ENCODE measurements around the gene LTBP3. TPM values are rescaled to one million over a fixed set of nuclear protein-coding genes. Genes with fewer than 3 reads are reported as not detected.

The LTBP3 gene
- 17.5 TPM for total RNA-seq

DNA sequence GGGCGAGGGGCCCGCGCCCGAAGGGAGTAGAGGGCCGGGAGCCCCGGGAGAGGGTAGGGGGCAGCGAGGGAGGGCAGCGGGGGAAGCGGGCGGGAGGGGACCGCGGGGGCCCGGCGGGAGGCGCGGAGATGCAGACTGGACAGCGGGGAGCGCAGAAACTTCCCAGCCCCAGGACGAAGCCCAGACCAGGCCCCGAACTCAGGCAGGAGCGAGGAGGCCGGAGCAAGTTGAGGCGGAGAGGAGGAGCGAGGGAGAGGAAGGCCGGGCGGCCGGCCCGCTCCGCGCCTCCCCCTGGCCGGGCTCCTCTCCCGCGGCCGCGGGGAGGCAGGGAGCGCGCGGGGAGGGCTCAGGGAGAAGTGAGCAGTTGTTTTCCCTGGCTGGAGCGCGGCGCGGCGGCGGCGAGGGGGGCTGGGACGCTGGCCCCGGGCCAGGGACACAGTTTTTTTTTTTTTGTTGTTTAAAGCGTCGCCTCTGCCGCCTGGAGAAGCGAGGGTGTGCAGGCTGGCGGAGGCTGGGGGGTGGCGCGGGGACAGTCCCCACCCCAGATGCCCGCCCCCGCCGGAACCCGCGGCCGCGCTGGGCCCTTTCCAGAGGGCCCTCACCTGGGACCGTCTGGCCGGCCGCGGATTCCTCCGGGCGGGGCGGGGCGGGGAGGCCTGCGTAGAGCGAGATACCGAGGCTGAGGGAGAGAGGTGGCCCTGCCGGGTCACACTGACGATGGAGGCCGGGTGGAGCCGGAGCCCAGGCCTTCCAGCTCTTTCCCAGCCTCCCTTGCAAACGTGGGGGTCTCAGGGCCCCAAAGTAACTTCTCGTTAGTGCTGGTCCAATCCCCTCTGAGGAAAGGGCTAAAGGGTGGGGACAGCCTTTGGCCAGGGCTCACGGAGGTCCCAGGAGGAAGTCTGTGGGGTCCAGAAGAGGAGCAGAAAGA lies at the start of gene LTBP3:
TSS of gene LTBP3 (minus strand) at position 358 of the 928 bp plus-strand sequence. CDS start 400 bp downstream, outside the sequence.
- FAIRE-seq: no peak
- peak; percentile 96 to 99 for DNase-seq (ENCODE audit: low spot score in 2 of 2)

DNA sequence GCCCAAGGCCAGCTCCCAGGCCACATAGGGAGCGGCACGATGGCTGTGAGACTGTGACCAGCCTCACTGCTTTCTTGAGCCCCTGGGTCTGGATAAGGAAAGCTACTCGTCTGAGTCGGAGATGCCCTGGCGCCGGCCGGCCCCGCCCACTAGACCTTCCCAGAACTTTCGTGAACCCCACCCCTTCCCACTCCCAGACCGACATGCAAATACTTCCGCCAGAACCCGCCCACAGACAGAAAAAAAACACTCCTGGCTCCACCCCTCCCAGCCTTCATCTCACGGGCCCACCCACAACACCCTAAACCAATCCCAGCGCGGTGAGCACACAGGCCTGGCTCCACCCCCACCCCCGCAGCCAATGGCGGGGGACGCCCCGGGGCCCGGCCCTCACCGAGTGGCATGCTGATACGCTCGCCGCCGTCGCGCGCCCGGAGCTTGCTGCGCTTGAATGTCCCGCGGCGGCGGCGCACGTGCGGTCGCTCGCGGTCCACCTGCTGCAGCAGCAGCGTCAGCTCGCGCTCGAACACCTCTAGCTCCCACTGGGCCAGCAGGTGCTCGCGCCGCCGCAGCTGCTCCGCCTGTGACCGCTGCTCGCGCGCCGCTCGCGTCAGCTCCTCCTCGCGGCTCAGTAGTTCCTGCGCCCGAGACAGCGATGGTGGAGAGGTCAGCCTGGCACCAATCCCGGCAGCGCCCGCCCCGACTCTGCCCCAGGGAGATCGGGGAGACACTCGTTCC lies 48.9 kb upstream of the LTBP3 start:
- peak; percentile 95 to 99 for DNase-seq (ENCODE audit: low spot score in 2 of 2)
- no peak for FAIRE-seq

DNA sequence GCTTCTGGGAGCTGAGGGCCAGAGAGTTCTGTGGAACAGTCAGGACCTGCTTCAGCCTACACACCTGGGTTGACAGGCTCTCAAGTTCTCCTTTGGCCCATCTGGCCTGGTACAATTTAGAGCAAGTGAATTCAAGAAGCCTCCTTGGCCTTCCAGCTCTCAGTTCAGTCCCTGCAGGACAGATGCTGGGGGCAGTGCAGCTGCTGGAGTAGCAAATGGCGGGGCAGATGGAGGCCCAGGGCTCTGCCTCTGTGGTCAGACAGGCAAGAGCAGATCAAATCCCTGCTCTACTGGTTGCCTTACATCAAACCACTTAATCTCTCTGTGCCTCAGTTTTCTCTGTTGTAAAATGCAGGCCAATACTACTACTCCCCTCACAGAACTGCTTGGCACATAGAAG lies 46.1 kb upstream of the LTBP3 start:
- no peak for DNase-seq (ENCODE audit: low spot score in 2 of 2)
- FAIRE-seq: no peak

DNA sequence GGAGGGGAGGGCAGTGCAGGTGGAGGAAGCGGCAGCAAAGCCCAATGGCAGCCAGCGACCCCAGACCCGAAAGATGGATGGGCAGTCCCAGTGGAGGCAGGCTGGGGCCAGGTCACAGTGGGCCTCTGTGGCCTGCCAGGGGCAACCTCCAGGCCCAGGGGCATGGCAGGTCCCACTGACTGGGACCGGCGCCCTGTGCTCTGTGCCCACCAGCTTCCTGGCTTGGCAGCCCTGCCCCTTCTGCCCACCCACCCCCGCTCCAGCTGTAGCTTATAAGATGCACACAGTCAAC lies 41.7 kb upstream of the LTBP3 start:
- FAIRE-seq (no peak), DNase-seq (ENCODE audit: low spot score in 2 of 2) (no peak)

DNA sequence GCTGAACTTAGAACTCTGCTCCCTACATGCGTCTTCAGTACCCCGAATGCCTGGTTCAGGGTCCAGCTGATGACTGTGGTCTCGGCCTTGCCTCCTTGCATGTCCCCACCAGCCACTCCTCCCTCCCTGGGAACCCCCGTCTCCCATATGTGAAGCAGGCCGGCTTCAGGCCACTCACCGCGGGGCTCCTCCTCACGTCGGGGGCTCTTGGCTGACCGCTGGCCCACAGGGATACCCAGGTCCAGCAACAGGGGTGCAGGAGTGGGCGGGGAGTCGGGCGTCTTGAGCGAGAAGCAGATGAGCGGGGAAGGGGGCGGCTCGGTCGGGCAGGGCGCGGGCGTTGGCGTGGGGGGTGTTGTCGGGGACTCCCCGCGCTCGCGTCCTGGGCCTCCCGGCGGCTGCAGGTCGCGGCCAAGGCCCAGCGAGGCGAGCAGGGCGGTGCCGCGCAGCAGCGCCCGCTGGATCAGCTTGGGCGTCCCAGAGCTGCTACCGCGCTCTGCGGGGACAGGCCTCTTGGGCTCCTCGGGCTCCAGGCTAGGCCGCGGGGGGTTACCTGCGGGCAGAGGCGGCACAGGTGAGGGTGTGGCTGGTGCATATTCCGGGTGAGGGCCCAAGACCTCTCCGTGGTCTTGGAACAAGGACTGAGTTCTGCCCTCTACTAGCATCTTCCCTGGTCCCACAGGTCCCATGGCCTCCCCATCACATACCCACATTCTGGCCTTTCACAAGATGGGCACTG lies 41.2 kb upstream of the LTBP3 start:
- no peak for FAIRE-seq
- DNase-seq (ENCODE audit: low spot score in 2 of 2): no peak

DNA sequence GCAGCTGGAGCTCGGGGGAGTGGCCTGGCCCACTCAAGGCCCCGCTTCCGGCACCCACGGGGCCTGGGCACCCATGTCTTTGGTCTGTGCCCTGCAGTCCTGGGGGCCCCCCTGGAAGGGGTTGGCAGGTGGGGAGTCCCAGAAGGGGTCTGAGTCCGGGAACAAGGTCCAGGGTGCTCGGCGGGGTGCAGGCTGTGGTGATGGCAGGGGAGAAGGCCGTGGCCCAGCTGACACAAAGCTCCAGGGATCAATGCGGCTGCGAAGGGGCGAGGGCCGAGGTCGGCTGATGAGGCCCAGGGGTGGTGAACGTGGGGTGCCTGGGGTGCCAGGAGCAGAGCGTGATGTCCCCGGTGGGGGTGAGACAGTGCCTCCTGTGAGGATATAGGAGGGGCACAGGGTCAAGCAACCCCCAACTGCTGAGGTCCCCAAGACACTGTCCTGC lies 40.1 kb upstream of the LTBP3 start:
- no peak for DNase-seq (ENCODE audit: low spot score in 2 of 2)
- no peak for FAIRE-seq

DNA sequence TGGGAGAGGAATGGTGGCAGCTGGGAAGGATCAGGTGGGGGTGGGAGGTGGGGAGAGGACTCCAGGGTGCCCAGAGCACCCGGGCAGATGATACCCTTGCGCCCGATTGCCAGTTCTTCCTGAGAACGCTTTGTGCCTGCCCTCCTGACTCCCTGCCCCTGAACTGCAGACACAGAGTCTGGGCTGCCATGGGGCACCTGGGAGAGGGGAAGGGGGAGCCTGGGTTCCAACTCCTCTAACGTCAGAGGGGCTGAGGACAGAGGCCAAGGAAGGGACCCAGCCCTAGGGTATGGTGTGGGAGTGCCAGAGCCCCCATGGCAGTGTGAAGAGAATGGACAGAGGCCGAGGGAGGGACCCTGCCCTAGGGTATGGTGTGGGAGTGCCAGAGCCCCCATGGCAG lies 38.4 kb upstream of the LTBP3 start:
- no peak for DNase-seq (ENCODE audit: low spot score in 2 of 2)
- no peak for FAIRE-seq

DNA sequence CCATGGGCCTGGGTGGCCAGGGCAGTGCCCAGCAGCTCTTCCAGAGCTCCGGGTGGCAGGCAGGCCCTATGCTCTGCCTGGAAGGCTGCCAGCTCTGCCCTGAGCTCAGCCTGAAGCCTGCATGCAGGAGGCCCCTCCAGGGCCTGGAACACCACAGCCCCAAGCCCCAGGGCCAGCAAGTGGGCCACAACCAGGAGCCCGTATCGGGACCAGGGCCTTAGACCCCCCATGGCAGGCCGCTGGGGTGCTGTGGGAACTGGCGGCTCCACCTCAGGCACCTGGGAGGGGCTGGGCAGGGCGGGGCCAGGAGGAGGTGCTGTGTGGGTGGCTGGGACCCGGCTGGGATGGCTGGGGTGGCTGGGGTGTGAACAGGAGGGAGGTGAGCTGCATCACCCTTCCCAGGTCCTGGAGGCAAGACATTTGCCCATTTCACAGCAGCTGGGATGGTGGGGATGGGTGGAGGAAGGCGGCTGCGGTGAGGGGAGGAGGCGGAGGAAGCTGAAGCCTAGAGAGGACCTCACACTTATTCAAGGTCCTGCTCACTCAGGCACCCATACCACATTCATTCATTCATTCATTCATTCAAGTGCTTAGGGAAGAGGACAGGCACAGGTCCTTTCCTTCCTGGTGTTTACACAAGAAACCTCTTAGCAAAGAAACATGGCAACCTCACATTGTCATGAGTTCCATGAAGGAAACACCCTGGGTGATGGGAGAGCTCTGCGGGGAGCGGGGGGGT lies 37.6 kb upstream of the LTBP3 start, which contains the start of gene KCNK7:
TSS of gene KCNK7 (minus strand) at position 258 of the 739 bp plus-strand sequence. CDS start at position 230, 28 bp downstream.
- no peak for FAIRE-seq
- DNase-seq (ENCODE audit: low spot score in 2 of 2): no peak

DNA sequence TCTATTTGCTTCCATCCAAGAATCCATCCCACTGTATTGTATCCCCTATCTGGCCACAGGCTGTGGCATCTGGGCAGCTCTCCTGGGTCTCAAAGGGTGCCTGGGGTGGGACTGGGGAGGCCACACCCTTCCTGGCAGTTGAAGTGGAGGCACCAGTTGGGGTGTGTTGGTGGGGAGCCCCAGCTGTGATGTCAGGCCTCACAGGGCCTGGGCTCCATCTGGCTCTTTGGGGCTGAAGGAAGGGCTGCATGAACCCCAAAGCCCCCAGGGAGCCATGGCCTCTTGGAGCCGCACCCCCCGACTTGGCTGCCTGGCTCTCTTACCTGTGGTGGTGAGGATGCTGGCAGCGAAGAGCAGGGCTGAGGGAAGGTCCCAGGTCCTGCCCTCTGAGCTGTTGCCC lies 37.0 kb upstream of the LTBP3 start:
- no peak for FAIRE-seq
- DNase-seq (ENCODE audit: low spot score in 2 of 2): no peak

DNA sequence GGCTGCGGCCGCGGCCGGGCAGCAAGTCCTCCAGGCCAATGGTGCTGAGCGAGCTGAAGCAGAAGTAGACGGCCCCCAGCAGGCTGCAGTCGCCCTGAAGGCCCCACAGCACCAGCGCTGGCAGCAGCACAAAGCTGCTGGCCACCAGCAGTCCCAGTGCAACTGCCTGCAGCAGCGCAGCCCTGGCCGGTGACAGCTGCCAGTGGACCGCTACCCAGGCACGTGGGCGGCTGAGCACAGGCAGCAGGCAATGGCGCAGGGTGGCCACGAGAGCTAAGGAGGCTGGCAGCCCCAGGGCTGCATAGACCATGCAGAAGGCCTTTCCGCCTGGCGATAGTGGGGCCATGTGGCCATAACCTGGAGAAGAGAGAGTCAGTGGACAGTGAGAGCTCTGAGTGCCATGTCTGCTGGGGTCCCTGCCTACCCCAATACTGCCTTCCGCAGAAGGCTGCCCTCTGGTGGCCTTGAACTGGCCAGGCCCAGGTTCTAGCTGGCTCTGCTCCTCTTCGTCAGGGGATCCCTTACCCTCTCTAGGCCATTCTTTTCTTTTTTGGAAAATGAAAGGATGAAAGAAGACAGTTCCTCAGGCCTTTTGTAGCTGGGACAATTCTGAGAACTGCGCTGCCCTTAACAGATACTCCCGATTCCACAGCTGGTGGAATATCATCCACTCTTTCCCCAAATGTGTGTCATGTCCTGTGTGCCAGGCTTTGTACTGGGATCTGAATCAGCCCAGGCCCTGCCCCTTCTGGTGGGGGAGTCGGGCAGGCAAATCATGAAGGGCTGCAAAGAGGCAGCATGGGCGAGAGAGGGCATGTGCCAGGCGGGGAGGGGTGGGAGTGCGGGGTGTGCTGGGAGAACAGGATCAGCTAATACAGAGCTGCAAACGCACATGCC lies 35.6 kb upstream of the LTBP3 start:
- DNase-seq (ENCODE audit: low spot score in 2 of 2): peak; percentile 83 to 84
- no peak for FAIRE-seq

DNA sequence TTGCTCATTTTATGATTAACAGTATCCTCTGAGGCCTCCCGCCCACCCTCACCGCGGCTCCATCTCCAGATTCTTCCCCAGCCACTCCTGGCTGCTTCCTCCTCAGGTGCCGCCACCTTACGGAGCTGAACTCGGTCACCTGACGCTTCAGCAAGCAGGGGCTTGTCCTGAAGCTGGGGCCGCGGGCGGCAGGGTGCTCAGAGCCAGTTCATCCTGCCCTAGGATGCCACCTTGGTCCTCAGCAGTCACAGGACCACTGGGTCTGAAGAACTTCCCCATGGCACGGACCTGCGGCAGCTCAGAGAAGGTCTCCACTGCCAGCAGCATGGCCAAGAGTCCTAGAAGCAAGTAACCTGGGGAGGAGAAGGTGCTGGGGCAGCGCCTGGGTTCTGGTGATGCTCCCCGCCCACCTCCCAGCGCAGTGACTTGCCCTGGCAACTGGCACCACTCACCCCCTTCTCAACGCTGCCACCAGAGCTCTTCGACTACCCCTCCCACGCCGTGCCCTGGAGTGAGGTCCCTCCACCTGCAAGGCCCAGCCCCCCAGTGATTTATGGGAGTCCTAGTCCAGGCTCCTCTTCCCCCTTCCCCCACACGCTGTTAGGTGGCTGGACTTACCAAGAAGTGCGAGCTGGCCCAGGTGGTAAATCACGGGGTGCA lies 34.8 kb upstream of the LTBP3 start:
- DNase-seq (ENCODE audit: low spot score in 2 of 2): no peak
- FAIRE-seq: no peak

DNA sequence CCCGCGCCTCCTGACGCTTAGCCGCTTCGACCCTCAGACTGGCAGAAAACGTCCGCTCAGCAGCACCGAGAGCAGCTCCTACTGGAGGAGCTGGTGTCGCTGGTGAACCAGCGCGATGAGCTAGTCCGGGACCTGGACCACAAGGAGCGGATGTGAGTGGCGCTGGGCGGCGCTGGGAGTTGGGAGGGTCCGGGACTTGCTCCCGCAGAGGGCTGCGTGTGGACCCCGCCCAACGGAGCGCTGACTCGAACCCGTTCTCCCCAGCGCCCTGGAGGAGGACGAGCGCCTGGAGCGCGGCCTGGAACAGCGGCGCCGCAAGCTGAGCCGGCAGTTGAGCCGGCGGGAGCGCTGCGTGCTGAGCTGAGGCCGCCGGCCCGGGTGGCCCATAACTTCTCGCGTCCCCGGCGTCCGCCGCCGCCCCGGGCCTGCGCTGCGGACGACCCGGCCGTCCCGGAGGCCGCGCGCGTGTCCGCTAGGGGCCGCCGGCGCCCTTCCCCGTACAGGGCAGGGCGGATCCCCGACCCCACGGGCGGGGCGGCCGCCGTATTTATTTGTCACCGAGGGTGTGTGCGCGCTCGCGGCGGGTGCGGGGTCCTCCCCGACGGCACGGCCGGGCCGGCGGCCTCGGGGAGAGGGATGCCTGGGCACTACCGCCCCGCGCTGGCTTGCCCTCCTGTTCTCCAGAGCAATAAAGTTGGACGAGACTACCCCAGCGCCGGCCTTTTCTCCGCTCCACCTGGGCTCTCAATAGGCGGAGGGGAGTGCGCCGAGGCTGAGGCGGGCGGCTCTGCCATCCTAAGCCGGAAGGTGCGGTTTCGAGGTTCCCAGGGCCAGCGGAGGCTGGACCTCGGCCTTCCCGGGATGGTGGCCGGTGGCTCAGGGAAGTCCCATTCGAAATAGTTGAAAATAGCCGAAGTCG lies 34.0 kb upstream of the LTBP3 start:
- DNase-seq (ENCODE audit: low spot score in 2 of 2) (no peak), FAIRE-seq (no peak)

DNA sequence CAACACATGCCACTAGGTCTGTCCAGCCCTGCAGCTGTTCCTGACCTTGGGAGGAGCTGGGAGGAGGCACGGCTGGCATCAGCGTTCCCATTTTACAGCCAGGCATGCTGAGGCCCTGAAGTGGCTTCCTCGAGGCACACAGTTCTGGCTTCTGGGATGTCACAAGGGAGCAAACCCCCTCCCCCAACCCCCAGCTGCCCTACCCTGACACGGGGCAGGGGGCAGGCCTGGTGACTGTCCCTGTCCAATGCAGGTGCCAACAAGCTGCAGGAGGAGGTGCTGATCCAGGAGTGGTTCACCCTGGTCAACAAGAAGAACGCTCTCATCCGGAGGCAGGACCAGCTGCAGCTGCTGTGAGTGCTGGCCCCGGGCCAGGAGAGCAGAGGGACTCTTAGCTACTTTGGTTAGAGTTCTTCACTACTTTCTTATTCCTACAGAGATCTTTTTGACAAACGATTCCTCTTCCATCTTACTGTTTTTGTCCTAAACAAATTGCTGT lies 32.1 kb upstream of the LTBP3 start:
- FAIRE-seq (no peak), DNase-seq (ENCODE audit: low spot score in 2 of 2) (no peak)

DNA sequence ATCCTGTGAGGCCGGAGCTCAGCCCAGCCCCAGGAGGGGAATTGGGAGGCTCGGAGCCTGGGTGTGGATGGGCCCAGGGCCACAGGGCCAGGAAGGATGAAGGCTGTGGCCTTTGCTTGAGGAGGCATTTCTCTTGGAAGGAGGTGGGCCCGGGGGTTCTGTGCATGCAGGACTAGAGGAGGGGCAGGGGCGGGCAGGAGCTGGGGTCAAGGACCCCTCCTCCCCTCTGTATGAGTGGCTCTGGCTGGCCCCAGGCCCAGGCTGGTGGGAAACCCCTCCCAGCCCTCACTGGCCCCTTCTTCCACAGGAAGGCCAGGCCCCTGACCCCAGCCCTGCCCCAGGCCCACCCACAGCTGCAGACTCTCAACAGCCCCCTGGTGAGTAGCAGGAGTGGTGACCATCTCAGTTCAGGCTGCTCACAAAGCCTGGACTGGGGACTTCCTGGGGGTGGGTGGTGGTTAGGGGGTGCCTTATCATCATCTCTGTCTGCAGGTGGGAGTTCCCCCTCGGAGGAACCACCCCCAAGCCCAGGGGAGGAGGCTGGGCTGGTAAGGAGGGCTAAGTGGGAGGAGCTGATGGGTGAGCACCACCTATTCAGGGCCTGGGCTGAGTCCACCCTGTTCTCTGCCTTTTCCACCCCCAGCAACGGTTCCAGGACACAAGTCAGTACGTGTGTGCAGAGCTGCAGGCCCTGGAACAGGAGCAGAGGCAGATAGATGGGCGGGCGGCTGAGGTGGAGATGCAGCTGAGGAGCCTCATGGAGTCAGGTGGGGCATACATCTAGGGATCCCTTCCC lies 31.5 kb upstream of the LTBP3 start:
- DNase-seq (ENCODE audit: low spot score in 2 of 2) (no peak), FAIRE-seq (no peak)

DNA sequence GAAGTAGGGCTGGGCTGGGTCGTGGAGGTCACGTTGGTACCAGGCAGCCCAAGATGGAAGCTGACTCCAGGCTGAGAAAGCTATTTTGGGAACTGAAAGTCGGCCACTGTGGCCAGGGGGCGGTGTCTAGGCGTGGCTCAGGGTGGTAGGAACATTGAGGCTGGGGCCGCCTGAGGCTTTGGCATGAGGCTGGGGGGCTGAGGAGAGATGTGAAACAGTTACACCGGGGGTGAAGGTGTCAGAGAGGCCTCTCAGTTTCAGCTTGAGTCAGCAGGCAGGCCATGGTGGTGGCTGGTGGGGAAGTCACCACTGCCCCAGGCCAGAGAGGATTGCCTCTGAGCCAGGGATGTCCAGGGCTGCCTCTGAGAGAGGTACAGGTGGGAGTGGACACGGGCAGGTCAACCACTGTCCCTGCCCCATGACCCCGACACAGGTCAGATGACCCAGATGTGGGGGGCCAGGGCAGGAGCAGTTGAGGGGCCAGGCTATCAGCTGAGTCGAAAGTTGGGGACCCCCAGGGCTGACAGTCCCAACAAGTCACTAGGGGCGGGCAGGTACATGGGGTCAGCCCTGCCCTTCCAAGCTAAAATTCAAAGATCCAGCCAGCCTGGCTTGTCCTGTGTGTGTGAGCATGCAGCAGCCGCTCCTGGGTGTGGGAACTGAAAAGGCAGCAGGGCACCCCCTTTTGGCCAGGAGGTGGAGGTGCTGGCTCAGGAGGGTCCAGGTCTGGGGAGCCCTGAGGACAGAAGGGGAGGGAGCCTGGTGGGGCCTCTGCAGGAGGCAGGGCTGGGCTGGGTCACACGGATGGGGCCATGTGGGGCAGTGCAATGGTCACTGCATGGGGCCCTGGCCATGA lies 30.3 kb upstream of the LTBP3 start:
- FAIRE-seq (no peak), DNase-seq (ENCODE audit: low spot score in 2 of 2) (no peak)

DNA sequence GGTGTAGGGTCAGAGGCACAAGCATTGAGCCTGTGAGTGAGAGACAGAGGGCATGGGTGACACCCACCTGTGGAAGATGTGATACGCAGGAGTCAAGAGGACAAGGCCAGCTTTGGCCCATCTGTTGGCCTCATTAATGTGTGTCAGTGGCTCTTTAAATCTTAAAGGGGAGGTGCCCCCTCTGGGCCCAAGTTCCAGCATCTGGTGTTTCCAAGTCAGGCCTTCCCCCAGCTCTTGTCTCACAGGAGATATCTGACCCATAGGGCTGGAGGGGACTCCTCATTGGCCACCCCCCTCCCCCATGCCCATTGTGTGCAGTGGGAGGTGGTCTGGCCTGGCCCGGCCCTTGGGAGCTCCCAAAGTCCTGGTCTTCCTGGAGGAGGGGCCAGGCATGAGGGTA lies 28.5 kb upstream of the LTBP3 start:
- FAIRE-seq: no peak
- DNase-seq (ENCODE audit: low spot score in 2 of 2): no peak
